ENCODE data around the gene SNX8.

The SNX8 gene

GRCh38 chr7:2242541-2243429, 71.5 kb downstream of the SNX8 start:
- DNase-seq, result no peak

GRCh38 chr7:2241580-2242540, 72.4 kb downstream of the SNX8 start, which contains the start of the genes MRM2 and NUDT1:
MRM2 (minus strand) TSS chr7:2242205; CDS start chr7:2242169, 36 bp downstream.
NUDT1 (plus strand) TSS chr7:2242226; CDS start chr7:2244575, 2,349 bp downstream.
- peak; percentile 89 for DNase-seq

- no peak for DNase-seq
These were observed 75.0 kb downstream of the SNX8 start for GRCh38 chr7:2239242-2239641.

GRCh38 chr7:2237109-2237602, 77.1 kb downstream of the SNX8 start:
- peak; percentile 73 for DNase-seq

GRCh38 chr7:2233926-2234325, 80.3 kb downstream of the SNX8 start:
- DNase-seq, result no peak

GRCh38 chr7:2232766-2233520, 81.3 kb downstream of the SNX8 start, which contains the start of gene MAD1L1:
MAD1L1 (minus strand) TSS chr7:2232945; CDS start chr7:2230133, 2,812 bp downstream.
- peak; percentile 85 for DNase-seq

- no peak for DNase-seq
These were observed 82.1 kb downstream of the SNX8 start for GRCh38 chr7:2231992-2232765.

GRCh38 chr7:2230882-2231281, 83.4 kb downstream of the SNX8 start:
- no peak for DNase-seq

GRCh38 chr7:2230226-2230625, 84.0 kb downstream of the SNX8 start:
- no peak for DNase-seq

- no peak for DNase-seq
These were observed 84.8 kb downstream of the SNX8 start for GRCh38 chr7:2229467-2229866.

GRCh38 chr7:2228921-2229320, 85.3 kb downstream of the SNX8 start:
- DNase-seq, result no peak

GRCh38 chr7:2227699-2228098, 86.5 kb downstream of the SNX8 start:
- no peak for DNase-seq

- DNase-seq, result no peak
These were observed 88.4 kb downstream of the SNX8 start for GRCh38 chr7:2225830-2226229.

GRCh38 chr7:2225336-2225735, 88.9 kb downstream of the SNX8 start:
- no peak for DNase-seq

- no peak for DNase-seq
These were observed 89.3 kb downstream of the SNX8 start for GRCh38 chr7:2224934-2225333.

GRCh38 chr7:2224491-2224928, 89.7 kb downstream of the SNX8 start:
- DNase-seq, result no peak

- DNase-seq, result no peak
These were observed 90.9 kb downstream of the SNX8 start for GRCh38 chr7:2223321-2223720.

- no peak for DNase-seq
These were observed 91.7 kb downstream of the SNX8 start for GRCh38 chr7:2222516-2222915.

- DNase-seq, result no peak
These were observed 93.3 kb downstream of the SNX8 start for GRCh38 chr7:2220954-2221353.

- DNase-seq, result no peak
These were observed 93.7 kb downstream of the SNX8 start for GRCh38 chr7:2220506-2220905.

GRCh38 chr7:2220030-2220429, 94.2 kb downstream of the SNX8 start:
- DNase-seq, result no peak

- no peak for DNase-seq
These were observed 94.6 kb downstream of the SNX8 start for GRCh38 chr7:2219606-2220005.

Data from NCI-H510A (cell line).